Gastroesophageal sphincter (tissue), 3 donors: ENCODE measurements around the gene SERPINB6.

ENCODE experiments used
- CTCF ChIP-seq, 4 experiments: fragments of 200-600 bp in 2 of 4; fragments of 450-650 bp in 2 of 4; sonication (generic) in 1 of 4; IDR thresholded peaks; one replicate each; pipeline ENCODE4 v1.5.1; 2017 to 2019; ENCODE audit warnings: antibody characterized with exemption in 4 of 4, mild to moderate bottlenecking in 2 of 4, moderate library complexity in 2 of 4
- POLR2AphosphoS5 ChIP-seq: sonication (generic); formaldehyde crosslinking; IDR thresholded peaks from one replicate; pipeline ENCODE4 v1.6.1; 2017; ENCODE audit warnings: antibody characterized with exemption

GRCh38 chr6:2963756-2964155, 7.6 kb downstream of the SERPINB6 start:
- TF ChIP-seq POLR2AphosphoS5 (no peak), CTCF (IDR thresholded peaks at IDR 0.05) (no peak)
